LoVo (cell line): ENCODE data around the gene SCGB3A2.
A peak's percentile ranks its signal among the peaks of the same experiment; 100 is the strongest.

Experiments used
- DNase-seq: peaks from one replicate; pipeline ENCODE4 v3.0.0-alpha.2; 2016; ENCODE audit warnings: low spot score

The SCGB3A2 gene

GRCh38 chr5:147904110-147904509, 25.6 kb downstream of the SCGB3A2 start:
- DNase-seq = no peak

GRCh38 chr5:147906326-147907095, 28.0 kb downstream of the SCGB3A2 start, which contains the start of gene C5orf46:
Gene C5orf46, minus strand, starts transcription at chr5:147906538. Its CDS starts 37 bp downstream, at chr5:147906501.
- peak; percentile 26 for DNase-seq

GRCh38 chr5:147911427-147911826, 32.9 kb downstream of the SCGB3A2 start:
- DNase-seq = no peak

- DNase-seq = no peak
Measured at GRCh38 chr5:147912011-147912410, 33.5 kb downstream of the SCGB3A2 start.

GRCh38 chr5:147913786-147914185, 35.3 kb downstream of the SCGB3A2 start:
- DNase-seq = no peak

GRCh38 chr5:147918101-147918685, 39.7 kb downstream of the SCGB3A2 start:
- DNase-seq = no peak

GRCh38 chr5:147918899-147919298, 40.4 kb downstream of the SCGB3A2 start:
- DNase-seq = no peak

GRCh38 chr5:147920420-147921030, 42.0 kb downstream of the SCGB3A2 start:
- no peak for DNase-seq

GRCh38 chr5:147921136-147921535, 42.6 kb downstream of the SCGB3A2 start:
- no peak for DNase-seq

- no peak for DNase-seq
Measured at GRCh38 chr5:147925020-147925419, 46.5 kb downstream of the SCGB3A2 start.

GRCh38 chr5:147927901-147928300, 49.4 kb downstream of the SCGB3A2 start:
- no peak for DNase-seq

- DNase-seq = no peak
Measured at GRCh38 chr5:147930769-147931168, 52.3 kb downstream of the SCGB3A2 start.
